ENCODE measurements around the gene ZFYVE26.

Gene ZFYVE26

DNA sequence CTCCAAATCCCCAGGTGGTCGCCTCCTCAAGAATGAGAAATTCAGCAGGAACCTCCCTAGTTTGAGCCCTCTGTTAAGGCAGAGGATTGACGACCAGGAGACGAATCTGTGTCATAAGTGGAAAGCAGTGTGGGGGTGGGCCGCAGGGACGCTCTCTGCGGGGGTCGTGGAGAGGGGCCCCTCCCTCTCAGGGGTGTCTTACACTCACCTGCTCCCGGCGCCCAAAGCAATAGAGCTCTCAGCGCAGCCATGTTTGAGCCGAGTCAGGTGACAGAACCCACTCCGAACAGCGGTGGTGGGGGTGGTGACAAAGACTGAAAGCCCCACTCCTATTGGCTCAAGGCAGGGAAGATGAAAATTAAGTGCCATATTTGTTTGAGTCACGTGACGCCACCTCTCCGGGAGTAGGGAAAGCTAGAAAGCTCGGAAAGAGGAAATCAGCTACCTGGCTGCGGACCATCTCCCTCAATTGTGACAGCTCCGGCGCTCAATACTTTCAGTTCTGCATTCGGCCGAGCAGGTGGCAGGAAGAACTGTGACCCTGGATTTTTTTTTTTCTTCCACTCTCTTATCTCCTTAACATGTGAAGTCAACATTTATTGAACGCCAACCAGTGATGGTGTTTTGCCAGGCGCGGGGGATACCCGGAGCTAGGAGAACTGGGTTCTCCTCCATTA, at the start of gene ZFYVE26:
Gene ZFYVE26, minus strand, starts transcription at position 265 of the 677 bp plus-strand sequence. CDS start 627 bp downstream, outside the sequence.
- peak; percentile 97 for DNase-seq (ENCODE audit: low read depth)
- TF ChIP-seq, protein P1, sequence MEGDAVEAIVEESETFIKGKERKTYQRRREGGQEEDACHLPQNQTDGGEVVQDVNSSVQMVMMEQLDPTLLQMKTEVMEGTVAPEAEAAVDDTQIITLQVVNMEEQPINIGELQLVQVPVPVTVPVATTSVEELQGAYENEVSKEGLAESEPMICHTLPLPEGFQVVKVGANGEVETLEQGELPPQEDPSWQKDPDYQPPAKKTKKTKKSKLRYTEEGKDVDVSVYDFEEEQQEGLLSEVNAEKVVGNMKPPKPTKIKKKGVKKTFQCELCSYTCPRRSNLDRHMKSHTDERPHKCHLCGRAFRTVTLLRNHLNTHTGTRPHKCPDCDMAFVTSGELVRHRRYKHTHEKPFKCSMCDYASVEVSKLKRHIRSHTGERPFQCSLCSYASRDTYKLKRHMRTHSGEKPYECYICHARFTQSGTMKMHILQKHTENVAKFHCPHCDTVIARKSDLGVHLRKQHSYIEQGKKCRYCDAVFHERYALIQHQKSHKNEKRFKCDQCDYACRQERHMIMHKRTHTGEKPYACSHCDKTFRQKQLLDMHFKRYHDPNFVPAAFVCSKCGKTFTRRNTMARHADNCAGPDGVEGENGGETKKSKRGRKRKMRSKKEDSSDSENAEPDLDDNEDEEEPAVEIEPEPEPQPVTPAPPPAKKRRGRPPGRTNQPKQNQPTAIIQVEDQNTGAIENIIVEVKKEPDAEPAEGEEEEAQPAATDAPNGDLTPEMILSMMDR (IDR thresholded peaks at IDR 0.05; ENCODE audit: low read depth, low read length, missing control alignments), result no peak
- H3K4me3 ChIP-seq (ENCODE audit: low read depth, low read length), result peak within 1 kb of the TSS; percentile 78

DNA sequence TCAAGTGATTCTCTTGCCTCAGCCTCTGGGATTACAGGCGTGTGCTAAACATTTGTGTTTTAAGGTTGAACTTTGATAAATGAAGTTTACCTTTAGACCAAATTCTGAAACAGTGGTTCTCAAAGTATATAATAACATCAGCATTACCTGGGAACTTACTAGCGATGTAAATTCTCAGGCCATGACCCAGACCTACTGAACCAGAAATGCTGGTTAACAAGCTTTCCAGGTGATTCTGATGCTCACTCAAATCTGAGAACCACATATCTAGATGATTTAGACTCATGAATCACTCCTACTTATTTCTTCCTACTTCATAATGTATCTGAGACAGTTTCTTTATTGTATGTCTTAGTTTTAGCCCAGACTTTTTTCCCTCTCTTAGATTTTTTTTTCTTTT, 46.8 kb upstream of the ZFYVE26 start:
- TF ChIP-seq, protein P1 (IDR thresholded peaks at IDR 0.05; ENCODE audit: low read depth, low read length, missing control alignments), result no peak
- no peak overlapping the region for H3K4me3 ChIP-seq (ENCODE audit: low read depth, low read length)
- no peak for DNase-seq (ENCODE audit: low read depth)

DNA sequence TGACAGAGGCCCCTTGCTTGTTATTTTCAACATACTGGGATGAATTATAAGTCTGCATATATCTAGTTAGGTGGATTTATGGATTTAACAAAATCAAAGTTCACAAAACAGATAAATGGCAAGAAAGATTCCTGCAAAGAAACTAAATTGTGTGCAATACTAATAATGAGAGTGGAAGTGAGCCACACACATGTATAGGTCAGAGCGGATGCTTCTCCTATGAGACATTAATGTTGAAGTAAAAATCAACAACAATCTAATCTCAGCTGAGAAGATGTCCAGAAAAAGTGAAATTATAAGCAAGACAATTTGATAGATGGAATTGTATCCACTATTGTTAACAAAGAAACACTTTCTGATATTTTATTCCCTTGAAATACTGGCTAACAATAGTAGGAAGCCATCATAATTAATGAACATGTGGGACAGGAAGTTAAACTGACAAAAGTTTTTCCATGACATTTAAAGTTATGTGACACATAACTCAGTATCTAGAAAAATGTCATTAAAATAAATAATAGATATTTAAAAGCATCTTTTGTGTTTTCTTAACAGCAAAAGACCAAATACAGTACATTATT, 42.9 kb upstream of the ZFYVE26 start:
- TF ChIP-seq, protein P1 (IDR thresholded peaks at IDR 0.05; ENCODE audit: low read depth, low read length, missing control alignments), result no peak
- no peak for DNase-seq (ENCODE audit: low read depth)
- H3K4me3 ChIP-seq (ENCODE audit: low read depth, low read length), result no peak overlapping the region

DNA sequence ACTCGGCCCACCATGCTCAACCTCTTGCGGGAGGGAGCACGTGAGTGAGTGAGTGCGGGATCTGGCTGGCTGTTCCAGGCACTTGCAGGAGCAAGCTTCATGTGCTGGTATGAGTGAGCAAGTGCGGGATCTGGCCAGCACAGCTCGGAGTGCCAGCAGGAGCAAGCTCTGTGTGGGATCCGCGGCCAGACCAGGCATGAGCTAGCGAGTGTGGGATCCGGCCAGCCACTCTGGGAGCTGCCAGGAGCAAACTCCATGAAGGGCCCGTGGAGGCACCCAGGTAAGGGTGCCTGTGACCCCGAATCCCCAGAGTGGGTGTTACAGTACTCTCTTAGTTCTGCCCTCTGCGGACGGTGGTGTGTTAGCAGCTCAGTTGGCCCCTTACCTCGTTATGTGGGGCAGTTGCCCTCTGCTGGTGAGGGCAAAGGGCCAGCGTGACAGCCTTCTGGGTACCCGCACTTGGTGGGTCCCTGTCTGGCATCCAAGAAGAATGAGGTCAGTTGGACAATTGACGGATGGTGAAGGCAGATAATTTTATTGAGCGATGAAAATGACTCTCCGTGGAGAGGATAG, 41.5 kb upstream of the ZFYVE26 start:
- no peak for DNase-seq (ENCODE audit: low read depth)
- no peak overlapping the region for H3K4me3 ChIP-seq (ENCODE audit: low read depth, low read length)
- TF ChIP-seq, protein P1 (IDR thresholded peaks at IDR 0.05; ENCODE audit: low read depth, low read length, missing control alignments), result no peak

DNA sequence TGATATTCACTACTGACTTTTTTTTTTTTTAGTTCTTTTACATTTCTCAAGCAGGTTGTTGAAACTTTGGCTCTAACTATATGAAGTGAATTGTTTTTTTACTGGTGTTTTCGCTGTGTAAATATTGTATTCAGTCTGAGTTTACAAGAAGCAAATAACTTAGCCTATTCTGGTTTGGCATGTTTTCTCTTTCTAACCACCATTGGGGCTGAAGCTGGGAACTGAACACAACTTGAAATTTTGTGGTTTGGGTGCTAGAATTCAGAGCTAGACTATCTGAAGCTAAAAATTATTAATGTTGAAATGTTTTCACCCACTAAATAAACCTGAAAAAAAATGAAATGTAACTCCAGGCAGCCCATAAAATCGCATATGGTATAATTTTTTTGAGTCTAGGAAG, 40.4 kb upstream of the ZFYVE26 start:
- no peak for DNase-seq (ENCODE audit: low read depth)
- TF ChIP-seq, protein P1 (IDR thresholded peaks at IDR 0.05; ENCODE audit: low read depth, low read length, missing control alignments), result no peak
- H3K4me3 ChIP-seq (ENCODE audit: low read depth, low read length), result no peak overlapping the region

DNA sequence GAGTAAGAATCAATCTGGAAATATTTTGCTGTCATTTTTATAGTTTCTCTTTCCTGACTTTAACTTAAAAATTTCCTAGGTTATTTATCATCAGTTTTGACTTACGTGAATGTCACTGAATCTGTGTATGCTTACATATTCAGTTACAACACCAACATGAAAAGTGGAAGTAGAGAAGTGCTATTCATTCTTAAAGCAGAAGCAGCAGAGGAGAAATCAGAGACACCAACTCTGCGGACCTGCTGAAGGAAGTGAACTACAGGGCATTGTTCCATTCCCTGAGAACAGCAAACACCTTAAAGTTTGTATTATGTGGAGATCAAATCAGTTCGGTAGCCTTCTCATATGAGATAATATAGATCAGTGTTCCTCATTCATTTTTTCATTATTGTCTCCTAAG, 37.3 kb upstream of the ZFYVE26 start:
- no peak overlapping the region for H3K4me3 ChIP-seq (ENCODE audit: low read depth, low read length)
- TF ChIP-seq, protein P1 (IDR thresholded peaks at IDR 0.05; ENCODE audit: low read depth, low read length, missing control alignments), result no peak
- no peak for DNase-seq (ENCODE audit: low read depth)

All from GM12864 (cell line).